Measurements from ENCODE around the gene PIP5K1C.

The PIP5K1C gene, protein sequence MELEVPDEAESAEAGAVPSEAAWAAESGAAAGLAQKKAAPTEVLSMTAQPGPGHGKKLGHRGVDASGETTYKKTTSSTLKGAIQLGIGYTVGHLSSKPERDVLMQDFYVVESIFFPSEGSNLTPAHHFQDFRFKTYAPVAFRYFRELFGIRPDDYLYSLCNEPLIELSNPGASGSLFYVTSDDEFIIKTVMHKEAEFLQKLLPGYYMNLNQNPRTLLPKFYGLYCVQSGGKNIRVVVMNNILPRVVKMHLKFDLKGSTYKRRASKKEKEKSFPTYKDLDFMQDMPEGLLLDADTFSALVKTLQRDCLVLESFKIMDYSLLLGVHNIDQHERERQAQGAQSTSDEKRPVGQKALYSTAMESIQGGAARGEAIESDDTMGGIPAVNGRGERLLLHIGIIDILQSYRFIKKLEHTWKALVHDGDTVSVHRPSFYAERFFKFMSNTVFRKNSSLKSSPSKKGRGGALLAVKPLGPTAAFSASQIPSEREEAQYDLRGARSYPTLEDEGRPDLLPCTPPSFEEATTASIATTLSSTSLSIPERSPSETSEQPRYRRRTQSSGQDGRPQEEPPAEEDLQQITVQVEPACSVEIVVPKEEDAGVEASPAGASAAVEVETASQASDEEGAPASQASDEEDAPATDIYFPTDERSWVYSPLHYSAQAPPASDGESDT

DNA sequence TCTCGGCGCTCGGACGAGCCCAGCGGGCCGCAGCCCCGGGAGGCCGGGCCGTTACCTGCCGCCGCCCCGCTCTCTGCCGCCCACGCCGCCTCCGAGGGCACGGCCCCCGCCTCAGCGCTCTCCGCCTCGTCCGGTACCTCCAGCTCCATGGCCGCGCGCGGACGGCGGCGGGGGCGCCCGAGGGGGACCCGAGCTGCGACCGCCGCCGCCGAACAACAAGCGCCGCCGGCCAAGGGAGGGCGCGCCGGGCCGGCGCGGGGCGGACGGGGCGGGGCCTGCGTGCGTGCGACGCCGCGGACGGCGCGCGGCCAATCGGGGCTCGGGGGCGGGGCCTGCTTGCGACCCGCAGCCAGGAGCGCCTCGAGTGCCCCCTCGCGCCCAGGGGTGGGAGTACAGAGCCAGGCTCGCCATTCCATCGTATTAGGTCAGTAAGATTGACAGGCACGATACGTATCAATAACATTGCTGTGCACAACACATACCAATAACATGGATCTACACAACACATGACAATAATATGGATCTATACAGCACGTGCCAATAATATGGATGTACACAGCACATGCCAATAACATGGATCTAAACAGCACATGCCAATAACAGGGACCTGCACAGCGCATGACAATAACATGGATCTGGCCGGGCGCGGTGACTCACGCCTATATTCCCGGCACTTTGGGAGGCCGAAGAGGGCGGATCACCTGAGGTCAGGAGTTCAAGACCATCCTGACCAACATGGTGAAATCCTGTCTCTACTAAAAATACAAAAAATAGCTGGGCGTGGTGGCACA, at the start of gene PIP5K1C:
Gene PIP5K1C (minus strand): TSS at position 227 of the 791 bp plus-strand sequence. CDS start 78 bp downstream, at position 149.
- peak; percentile 93 to 99 (median 98) for DNase-seq

DNA sequence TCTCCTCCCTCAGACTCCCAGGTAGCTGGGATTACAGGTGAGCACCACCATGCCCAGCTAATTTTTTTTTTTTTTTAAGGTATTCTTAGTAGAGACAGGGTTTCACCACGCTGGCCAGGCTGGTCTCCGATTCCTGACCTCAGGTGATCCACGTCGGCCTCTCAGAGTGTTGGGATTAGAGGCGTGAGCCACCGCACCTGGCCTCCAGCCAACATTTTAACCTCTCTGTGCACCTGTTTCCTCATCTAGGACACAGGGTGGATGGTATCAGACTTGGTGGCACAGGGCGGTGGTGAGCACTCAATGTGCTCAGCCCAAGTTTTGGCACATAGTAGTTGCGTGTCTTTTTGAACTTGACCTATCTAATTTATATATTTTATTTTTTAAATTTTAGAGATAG, 48.7 kb upstream of the PIP5K1C start:
- no peak for DNase-seq

DNA sequence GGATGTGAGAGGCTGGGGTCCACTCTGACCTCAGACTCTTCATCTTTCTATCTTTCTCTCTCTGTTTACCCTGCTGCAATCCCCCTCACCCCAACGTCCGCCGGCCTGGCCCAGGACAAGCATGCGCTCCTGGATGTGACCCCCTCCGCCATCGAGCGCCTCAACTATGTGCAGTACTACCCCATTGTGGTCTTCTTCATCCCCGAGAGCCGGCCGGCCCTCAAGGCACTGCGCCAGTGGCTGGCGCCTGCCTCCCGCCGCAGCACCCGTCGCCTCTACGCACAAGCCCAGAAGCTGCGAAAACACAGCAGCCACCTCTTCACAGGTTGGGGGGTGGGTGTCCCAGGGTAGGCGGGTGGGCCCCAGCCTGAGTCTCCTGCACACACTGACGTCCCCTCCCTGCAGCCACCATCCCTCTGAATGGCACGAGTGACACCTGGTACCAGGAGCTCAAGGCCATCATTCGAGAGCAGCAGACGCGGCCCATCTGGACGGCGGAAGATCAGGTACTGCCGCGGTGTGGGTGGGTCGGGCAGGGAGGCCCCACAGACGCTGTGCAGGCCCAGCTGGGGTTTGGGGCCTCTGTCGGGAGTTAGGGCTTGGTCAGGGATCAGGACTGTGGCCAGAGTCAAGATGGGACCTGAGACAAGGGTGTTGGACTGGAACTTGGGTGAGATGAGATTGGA, 46.2 kb upstream of the PIP5K1C start:
- DNase-seq = no peak

DNA sequence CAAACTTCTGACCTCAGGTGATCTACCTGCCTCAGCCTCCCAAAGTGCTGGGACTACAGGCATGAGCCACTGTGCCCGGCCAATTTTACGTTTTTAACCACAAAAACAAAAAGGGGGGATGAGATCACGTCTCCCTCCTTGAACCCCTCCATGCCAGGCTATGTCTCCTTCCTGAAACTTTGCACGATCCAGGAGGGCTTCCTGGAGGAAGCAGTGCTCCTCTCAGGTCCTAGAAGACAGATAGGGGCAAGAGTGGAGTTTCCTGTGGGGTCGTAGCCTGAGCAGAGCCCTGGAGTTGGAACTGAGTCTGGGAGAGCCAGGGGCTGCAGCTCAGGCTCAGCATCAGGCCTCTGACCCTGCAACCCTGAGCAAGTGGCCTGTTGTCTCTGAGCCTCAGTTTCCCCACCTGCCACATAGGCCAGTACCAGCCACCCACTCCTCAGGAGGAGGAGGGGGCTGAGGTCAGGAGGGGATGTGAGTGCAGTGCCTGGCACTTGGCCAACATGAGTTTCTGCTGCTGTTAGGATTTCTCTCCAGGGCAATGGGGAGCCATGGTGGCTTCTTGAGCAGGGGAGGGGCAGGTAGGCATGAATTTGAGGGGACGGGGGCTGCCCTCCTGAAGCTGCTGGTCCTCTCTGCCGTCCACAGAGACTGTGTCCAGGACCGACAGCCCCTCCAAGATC, 45.2 kb upstream of the PIP5K1C start:
- no peak for DNase-seq

DNA sequence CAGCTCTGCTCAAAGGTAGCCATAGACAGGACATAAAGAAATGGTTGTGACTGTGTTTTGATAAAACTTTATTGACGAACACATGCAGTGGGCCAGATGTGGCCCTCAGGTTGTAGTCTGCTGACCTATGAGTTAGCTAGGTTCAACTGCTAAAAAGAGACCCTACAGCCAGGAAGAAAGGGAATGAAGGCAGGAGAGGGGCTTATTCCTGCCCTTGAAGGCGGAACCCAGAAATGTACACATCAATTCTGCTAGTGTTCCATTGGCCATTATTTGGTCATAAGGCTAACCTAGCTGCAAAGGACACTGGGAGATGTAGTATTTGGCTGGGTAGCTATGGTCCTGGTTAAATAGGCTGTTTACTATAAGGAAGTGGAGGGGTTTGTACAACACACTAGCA, 43.2 kb upstream of the PIP5K1C start:
- peak in 2 of 3 donors; percentile 33 to 38 for DNase-seq

DNA sequence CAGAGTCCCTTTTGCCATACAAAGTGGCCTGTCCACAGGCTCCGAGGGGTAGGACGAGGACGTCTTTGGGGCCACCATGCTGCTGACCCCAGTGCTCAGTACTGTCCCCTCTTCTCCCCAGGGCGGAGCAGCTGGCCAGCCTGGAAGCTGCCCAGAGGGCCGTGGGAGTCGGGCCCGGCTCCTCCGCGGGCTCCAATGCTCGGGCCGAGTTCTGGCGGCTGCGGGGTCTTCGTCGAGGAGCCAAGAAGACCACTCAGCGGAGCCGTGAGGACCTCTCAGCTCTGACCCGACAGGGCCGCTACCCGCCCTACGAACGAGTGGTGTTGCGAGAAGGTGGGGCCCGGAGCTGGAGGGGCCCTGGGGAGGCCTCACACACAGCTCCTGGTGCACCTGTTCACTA, 40.2 kb upstream of the PIP5K1C start:
- no peak for DNase-seq

DNA sequence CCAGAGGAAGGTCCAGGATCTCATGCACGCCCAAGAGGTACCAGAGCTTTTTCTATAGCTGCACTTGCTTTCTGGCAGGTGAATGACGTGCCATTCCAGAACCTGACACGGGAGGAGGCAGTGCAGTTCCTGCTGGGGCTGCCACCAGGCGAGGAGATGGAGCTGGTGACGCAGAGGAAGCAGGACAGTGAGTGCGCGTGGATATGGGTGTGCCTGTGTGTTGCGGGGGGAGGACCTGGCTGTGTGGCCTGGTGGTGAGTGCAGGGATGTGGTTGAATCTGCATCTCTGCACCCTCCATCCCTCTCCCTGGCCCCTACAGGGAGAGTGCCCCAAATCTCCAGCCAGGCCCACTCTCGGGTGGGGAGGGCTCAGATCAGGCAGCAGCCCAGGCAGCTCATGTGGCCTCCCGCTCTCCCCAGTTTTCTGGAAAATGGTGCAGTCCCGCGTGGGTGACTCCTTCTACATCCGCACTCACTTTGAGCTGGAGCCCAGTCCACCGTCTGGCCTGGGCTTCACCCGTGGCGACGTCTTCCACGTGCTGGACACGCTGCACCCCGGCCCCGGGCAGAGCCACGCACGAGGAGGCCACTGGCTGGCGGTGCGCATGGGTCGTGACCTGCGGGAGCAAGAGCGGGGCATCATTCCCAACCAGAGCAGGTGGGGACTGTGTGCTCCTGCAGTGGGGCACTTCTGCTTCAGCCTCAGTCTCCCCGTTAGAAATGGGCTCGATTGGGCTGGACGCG, 38.4 kb upstream of the PIP5K1C start:
- DNase-seq = no peak

DNA sequence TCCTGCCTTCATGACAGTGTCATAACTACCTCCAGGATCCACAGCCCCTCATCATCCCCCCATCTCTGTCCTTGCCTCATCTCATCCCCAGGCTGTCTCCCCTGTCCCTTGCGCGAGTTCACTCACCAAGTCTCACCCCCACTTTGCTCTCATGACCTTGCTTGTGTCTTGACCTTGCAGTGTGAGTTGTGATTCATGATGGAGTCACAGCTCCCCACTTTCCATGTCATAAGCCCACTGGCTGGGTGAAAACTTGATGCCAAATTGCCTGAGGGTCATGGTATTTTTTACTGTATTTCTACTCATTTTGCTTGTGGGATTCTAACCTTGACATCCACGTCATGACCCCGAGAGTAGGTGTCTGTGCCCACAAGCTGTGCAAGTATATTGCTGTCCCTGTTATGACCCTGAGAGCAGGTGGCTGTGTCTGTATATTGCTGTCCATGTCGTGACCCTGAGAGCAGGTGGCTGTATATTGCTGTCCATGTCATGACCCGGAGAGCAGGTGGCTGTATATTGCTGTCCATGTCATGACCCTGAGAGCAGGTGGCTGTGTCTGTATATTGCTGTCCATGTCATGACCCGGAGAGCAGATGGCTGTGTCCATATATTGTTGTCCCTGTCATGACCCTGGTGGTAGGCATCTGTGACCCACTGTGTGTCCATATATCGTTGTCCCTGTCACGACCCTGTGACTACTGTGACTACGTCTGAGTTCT, 37.4 kb upstream of the PIP5K1C start:
- DNase-seq = no peak

DNA sequence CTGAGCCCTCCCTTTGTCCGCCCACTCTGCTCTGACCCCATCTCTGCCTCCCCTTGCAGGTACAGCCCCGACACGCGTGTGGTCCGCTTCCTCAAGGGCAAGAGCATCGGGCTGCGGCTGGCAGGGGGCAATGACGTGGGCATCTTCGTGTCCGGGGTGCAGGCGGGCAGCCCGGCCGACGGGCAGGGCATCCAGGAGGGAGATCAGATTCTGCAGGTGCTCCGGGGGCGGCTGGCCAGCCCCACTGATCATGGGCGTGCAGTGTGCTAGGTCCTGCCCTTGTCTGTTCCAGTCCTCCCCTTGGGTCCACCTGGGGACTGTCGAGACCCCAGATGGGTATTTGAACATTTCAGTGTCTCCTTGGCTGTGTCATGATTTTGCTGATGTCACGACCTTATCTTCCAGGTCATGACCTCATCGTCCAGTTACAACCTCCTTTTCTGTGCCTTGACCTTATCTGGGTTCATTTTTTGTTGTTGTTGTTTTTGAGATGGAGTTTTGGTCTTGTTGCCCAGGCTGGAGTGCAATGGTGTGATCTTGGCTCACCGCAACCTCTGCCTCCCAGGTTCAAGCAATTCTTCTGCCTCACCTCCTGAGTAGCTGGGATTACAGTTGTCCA, 35.9 kb upstream of the PIP5K1C start:
- DNase-seq = no peak

DNA sequence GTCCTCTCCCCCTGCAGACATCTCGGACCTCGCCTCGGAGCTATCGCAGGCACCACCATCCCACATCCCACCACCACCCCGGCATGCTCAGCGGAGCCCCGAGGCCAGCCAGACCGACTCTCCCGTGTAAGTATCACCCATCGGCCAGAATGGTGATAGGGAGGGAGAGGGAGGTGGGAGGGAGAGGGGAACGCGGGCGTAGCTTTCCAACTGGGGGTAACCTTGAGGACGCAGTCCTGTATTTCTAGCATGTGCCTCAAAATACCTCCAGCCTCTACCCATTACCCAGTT, 34.0 kb upstream of the PIP5K1C start:
- DNase-seq = no peak

DNA sequence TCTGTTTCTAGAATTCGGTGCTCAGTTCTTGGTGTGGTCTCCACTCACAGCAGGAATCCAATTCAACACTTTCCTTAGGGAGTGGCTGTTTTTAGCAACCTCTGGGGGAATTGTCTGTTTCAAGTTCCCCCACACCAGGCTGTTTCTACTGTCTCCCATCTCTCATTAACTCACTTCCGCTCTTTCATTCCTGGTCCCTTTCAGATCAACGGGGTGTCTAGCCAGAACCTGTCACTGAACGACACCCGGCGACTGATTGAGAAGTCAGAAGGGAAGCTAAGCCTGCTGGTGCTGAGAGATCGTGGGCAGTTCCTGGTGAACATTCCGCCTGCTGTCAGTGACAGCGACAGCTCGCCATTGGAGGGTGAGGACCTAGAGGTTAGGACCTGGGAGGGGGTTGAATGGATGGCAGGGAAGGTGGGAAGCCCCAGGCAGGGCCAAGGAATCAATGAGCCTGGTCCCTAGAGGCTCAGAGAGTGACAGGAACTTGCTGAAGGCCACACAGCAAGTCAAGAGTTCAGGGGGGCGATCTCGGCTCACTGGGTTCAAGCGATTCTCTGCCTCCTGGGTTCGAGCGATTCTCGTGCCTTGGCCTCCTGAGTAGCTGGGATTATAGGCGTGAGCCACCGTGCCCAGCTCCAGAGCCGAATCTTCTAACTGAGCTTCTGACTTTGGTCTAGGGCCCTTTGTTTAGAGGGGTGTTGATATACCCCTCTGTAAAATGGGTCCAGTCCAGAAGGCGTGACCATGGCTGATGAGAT, 33.5 kb upstream of the PIP5K1C start:
- no peak for DNase-seq

DNA sequence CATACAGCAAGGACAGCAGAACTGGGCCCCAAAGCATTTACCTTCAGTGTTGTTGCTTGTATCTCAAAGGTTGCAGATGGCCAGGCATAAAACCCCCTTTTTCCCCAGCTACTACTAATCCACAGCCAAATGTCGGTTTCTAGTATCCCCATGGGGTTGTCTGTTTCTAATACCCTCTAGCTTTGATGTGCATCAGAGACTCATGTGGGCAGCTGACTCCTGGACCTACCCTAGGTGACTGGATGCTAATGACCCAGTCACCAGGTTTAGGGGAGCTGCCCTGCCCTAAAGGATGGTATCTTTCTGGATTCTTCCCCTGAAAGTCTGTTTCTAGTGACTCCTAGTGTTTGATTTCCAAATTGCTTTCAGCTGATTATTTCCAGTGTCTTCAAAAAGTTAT, 31.8 kb upstream of the PIP5K1C start:
- DNase-seq = peak in 1 of 3 donors; percentile 18

DNA sequence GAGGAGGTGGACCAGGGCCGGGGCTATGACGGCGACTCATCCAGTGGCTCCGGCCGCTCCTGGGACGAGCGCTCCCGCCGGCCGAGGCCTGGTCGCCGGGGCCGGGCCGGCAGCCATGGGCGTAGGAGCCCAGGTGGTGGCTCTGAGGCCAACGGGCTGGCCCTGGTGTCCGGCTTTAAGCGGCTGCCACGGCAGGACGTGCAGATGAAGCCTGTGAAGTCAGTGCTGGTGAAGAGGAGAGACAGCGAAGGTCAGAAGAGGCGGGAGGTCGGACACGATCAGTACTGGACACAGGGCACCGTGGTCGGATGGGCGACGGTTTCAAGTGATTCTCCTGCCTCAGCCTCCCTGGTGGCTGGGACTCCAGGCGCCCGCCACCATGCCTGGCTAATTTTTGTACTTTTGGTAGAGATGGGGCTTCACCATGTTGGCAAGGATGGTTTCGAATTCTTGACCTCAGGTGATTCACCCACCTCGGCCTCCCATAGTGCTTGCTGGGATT, 30.2 kb upstream of the PIP5K1C start:
- no peak for DNase-seq

DNA sequence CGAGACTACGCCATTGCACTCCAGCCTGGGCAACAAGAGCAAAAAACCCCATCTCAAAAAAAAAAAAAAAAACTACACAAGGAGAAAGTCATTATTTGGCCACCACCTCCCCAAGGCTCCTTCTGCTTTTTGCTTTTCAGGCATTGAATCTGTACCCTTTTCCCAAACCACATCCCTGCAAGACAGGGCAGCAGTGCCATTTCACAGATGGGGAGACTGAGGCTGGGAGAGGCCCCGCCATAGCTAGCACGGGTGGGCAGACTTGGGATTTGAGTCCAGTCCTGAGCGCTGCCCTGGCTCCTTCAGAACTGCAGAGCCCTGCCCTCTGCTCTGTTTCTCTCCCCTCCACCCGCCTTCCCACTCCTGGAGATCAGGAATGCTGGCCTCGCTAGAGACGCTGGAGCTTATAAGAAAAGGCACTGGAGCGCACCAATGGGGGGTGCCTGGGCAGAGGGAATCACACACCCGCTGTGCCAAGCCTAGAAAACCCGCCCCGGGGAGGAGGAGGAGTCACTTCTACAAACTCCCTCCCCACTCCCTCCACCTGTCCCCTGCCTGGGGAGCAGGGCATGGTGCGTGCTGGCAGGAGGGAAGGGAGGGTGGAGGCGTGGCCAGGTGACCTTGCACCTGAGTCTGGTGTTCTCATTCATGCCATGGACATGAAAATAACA, 25.5 kb upstream of the PIP5K1C start:
- no peak for DNase-seq

DNA sequence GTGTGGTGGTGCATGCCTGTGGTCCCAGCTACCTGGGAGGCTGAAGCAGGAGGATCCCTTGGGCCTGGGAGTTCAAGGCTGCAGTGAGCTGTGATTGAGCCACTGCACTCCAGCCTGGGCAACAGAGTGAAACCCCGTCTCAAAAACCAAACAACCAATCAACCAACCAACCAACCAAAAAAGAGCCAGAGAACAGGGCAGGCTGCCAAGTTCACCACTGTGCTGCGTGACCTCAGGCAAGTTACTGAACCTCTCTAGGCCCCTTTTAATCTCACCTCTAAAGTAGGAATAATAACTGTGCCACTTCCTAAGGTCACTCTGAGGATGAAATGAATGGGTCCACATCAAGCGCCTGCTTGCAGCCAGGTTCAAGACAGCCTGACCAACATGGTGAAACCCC, 24.9 kb upstream of the PIP5K1C start:
- no peak for DNase-seq

DNA sequence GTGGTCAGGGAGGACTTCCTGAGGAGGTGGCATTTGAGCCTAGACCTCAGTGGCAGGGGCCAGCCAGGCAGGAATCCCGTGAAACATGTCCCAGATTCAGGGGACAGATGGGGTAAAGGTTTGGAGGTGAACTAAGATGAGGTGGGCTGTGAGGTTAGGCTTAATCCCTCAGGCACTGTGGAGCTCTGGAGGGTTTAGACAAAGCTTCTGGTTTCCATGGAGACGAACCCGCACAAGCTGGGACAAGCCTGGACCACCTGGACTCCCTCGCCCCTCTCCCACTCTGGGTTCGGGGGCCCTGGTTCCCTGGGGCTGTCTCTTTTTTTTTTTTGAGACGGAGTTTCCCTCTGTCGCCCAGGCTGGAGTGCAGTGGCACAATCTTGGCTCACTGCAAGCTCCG, 23.6 kb upstream of the PIP5K1C start:
- no peak for DNase-seq

DNA sequence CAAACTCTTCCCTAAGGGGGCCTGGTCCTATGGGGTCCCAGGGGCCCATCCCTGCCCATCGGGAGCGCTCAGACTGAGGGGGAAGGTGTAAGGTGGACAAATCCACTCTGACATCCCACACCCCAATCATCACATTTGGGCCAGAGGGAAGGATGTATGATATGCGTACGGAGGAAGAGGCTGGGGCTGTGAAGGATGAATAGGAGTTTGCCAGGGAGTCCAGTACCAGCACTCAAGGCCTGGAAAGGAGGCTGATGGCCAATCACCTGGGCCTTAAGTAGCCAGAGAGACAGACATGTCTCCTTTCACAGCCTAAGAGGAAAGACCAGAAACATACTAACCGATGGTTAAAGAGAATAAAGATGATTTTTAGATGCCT, 22.8 kb upstream of the PIP5K1C start:
- DNase-seq = no peak

DNA sequence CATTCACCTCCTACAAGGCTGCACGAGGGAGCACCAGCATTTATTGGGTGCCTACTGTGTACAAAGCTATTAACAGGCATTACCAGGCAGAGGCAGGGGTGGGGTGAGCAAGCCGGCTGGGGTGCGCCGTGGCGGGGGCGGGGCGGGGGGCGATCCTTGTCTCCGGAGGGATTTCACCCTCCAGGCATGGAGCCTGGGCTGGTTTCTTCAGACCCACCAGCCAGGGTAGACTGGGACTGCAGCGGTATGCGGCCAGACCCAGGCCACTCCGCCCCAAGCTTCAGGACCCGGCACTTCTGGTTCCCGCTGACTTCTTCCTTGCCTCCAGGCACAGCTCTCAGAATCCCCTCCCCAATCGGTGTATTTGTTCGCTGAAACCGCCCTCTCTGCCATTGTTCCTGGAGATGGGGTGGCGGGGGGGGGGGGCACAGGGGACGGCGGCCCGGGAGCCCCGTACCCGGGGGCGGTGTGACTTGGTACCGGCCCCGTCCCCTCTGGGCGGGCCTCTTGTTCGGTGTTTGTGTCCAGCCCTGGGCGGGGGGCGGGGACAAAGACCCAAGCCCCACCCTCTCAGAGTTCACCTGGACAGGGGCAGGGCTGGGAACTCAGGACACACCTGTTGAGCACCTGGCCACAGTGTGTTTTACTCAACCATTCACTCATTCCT, 22.3 kb upstream of the PIP5K1C start:
- no peak for DNase-seq
